ENCODE measurements around the gene BCR. TPM values are rescaled to one million over a fixed set of nuclear protein-coding genes. Genes with fewer than 3 reads are reported as not detected.

The BCR gene
- total and polyA plus RNA-seq, 2 of the 13 experiments (the other 11 are each of a cell fraction or from before 2014, with no cell fraction given): 19.9 to 33.6 TPM

GRCh38 chr22:23294221-23294620 lies 113.9 kb downstream of the BCR start:
- intact Hi-C loops (cut with micrococcal nuclease; ENCODE audit: unreplicated experiment) (no loop called here), in situ Hi-C loops (cut with HindIII; ENCODE audit: extremely low pct_ligation_motif_present, low pct_unique_long_range_greater_than_20kb) (loop anchor here (25.0 kb wide), 1 partner anchor 332 kb away; no protein-coding TSS in a partner anchor)
- WGBS (ENCODE audit: low lambda C conversion rate): 95% methylated on average over 11 of the region's 11 CpGs
- no TSS peak for BruUV-seq (replicated peaks)
- Histone ChIP-seq H3K79me2 (ENCODE audit: insufficient read depth, low read length) (no peaks in the 10 kb centered on the region), H3K9ac (ENCODE audit: insufficient read depth, low read depth, low read length) (no peak overlapping the region), H3K4me1 (ENCODE audit: insufficient read depth, low read length) (peaks cover 21% of the 10 kb centered on the region), H3K36me3 (replicated peaks in 1 of 2; ENCODE audit: control insufficient read depth in 1 of 2, insufficient read depth in 2 of 2, low read length in 2 of 2) (peaks cover 21 to 71% of the 10 kb centered on the region in 2 experiments; a peak in 4 of 5 replicates), H3K27me3 (ENCODE audit: control insufficient read depth in 1 of 2, insufficient read depth in 2 of 2, low read length in 2 of 2) (no peaks in the 10 kb centered on the region), H3K4me3 (replicated peaks in 1 of 3; ENCODE audit: insufficient read depth in 1 of 3, low read depth in 2 of 3, low read length in 3 of 3) (no peak overlapping the region), H4K20me1 (ENCODE audit: insufficient read depth, low read length) (no peaks in the 10 kb centered on the region), H2AFZ (ENCODE audit: low read length) (no peak overlapping the region), H3K9me3 (ENCODE audit: low read length) (no peaks in the 10 kb centered on the region), H3K27ac (ENCODE audit: extremely low read length, insufficient read depth, low read length) (no peak overlapping the region), H3K4me2 (ENCODE audit: low read depth, low read length) (no peak overlapping the region)
- ATAC-seq (no peak), FAIRE-seq (no peak), DNase-seq (ENCODE audit: low spot score) (no peak)
- ChIA-PET POLR2A (no interaction called here), CTCF (ENCODE audit: low intra/inter-chr PET ratio, low total read pairs) (no interaction called here)
- no peak for TF ChIP-seq ZNF235 (CRISPR knock-in tag; IDR thresholded peaks at IDR 0.05; ENCODE audit: borderline replicate concordance)
- no peak for TF ChIP-seq IRF2 (CRISPR knock-in tag; IDR thresholded peaks at IDR 0.05)
- no peak for TF ChIP-seq SRSF9 (IDR thresholded peaks at IDR 0.05; ENCODE audit: borderline replicate concordance, insufficient read depth, low read depth, low read length, poor library complexity, severe bottlenecking)

GRCh38 chr22:23300476-23300875 lies 120.2 kb downstream of the BCR start:
- Histone ChIP-seq H3K9ac (ENCODE audit: insufficient read depth, low read depth, low read length) (no peak overlapping the region), H3K27me3 (ENCODE audit: control insufficient read depth in 1 of 2, insufficient read depth in 2 of 2, low read length in 2 of 2) (no peaks in the 10 kb centered on the region), H3K9me3 (ENCODE audit: low read length) (no peaks in the 10 kb centered on the region), H3K36me3 (replicated peaks in 1 of 2; ENCODE audit: control insufficient read depth in 1 of 2, insufficient read depth in 2 of 2, low read length in 2 of 2) (peaks cover 10 to 44% of the 10 kb centered on the region in 2 experiments; a peak in 4 of 5 replicates), H3K4me1 (ENCODE audit: insufficient read depth, low read length) (no peaks in the 10 kb centered on the region), H3K79me2 (ENCODE audit: insufficient read depth, low read length) (no peaks in the 10 kb centered on the region), H3K4me3 (replicated peaks in 1 of 3; ENCODE audit: insufficient read depth in 1 of 3, low read depth in 2 of 3, low read length in 3 of 3) (no peak overlapping the region), H3K4me2 (ENCODE audit: low read depth, low read length) (no peak overlapping the region), H2AFZ (ENCODE audit: low read length) (no peak overlapping the region), H4K20me1 (ENCODE audit: insufficient read depth, low read length) (no peaks in the 10 kb centered on the region), H3K27ac (ENCODE audit: extremely low read length, insufficient read depth, low read length) (no peak overlapping the region)
- FAIRE-seq (no peak), DNase-seq (ENCODE audit: low spot score) (no peak), ATAC-seq (no peak)
- ChIA-PET POLR2A (no interaction called here), CTCF (ENCODE audit: low intra/inter-chr PET ratio, low total read pairs) (no interaction called here)
- intact Hi-C loops (cut with micrococcal nuclease; ENCODE audit: unreplicated experiment) (no loop called here), in situ Hi-C loops (cut with HindIII; ENCODE audit: extremely low pct_ligation_motif_present, low pct_unique_long_range_greater_than_20kb) (no loop called here)
- BruUV-seq (replicated peaks): no TSS peak
- WGBS (ENCODE audit: low lambda C conversion rate): 79% methylated on average over 2 of the region's 6 CpGs
- TF ChIP-seq ZNF18 (CRISPR knock-in tag; IDR thresholded peaks at IDR 0.05; ENCODE audit: insufficient replicate concordance) (no peak), THRA (CRISPR knock-in tag; IDR thresholded peaks at IDR 0.05; ENCODE audit: borderline replicate concordance) (no peak), ZNF362 (CRISPR knock-in tag; IDR thresholded peaks at IDR 0.05; ENCODE audit: borderline replicate concordance) (no peak), AHDC1 (CRISPR knock-in tag; IDR thresholded peaks at IDR 0.05; ENCODE audit: borderline replicate concordance) (no peak)
